MM.1S (cell line): ENCODE results near the gene HGD.

Experiments
- EZH2 ChIP-seq: fragments of 300-600 bp; sonication (generic); optimal IDR thresholded peaks from 2 replicates; pipeline ENCODE3; 2017; ENCODE audit warnings: low read depth, mild to moderate bottlenecking, antibody characterized with exemption, low read length, mixed read lengths
- EZH2phosphoT487 ChIP-seq: fragments of 300-600 bp; sonication (generic); IDR thresholded peaks from 2 replicates; pipeline ENCODE4 v1.6.1; 2018; ENCODE audit warnings: antibody characterized with exemption, low read length
- TF ChIP-seq, protein P1 (sequence below): fragments of 300-600 bp; sonication (generic); IDR thresholded peaks from 2 replicates; pipeline ENCODE4 v1.5.1; 2016; ENCODE audit warnings: antibody characterized with exemption, low read length, mixed read lengths

DNA sequence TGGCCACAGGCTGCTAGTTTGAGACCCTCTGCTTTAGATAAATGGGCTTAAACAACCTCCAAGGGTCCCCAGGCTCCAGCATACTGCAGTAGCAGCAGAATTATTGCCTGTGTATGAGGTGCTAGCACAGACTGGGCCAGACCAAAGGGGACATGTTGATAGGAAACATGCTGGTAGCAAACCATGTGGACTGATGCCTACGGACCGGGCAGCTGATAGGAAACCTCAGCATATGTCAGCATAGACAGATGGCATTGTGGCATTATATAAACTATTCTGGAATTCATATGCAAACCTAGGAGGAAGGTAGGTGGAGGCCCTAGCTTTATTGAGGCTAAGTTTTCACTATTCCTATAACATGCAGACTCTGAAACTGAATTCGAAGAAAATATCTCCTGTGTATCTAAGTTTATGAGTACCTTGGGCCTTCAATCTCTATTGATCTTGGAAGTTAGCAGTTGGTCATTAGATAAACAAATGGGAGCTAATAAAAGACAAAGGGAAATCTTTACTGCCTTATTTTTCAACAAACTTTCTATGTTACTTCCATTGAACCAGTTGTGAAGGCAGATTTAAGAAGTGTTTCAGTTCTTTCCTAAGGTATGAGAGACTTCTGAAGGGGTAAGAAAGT is 1.7 kb upstream of the HGD start:
- TF ChIP-seq, protein P1, sequence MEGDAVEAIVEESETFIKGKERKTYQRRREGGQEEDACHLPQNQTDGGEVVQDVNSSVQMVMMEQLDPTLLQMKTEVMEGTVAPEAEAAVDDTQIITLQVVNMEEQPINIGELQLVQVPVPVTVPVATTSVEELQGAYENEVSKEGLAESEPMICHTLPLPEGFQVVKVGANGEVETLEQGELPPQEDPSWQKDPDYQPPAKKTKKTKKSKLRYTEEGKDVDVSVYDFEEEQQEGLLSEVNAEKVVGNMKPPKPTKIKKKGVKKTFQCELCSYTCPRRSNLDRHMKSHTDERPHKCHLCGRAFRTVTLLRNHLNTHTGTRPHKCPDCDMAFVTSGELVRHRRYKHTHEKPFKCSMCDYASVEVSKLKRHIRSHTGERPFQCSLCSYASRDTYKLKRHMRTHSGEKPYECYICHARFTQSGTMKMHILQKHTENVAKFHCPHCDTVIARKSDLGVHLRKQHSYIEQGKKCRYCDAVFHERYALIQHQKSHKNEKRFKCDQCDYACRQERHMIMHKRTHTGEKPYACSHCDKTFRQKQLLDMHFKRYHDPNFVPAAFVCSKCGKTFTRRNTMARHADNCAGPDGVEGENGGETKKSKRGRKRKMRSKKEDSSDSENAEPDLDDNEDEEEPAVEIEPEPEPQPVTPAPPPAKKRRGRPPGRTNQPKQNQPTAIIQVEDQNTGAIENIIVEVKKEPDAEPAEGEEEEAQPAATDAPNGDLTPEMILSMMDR: no peak
- no peak for TF ChIP-seq EZH2
- no peak for TF ChIP-seq EZH2phosphoT487
